Jurkat, Clone E6-1 (cell line): ENCODE results near the gene FFAR2. TPM values are rescaled to one million over a fixed set of nuclear protein-coding genes. Genes with fewer than 3 reads are reported as not detected.
"Not testable (repeated sequence)": the region's sequence is repeated elsewhere in the genome, so short reads cannot be mapped to it uniquely, and the experiment has no call there.

Experiments
- DNase-seq: peaks from one replicate; pipeline ENCODE4 v3.0.0-alpha.2; 2011; ENCODE audit warnings: low read depth, low spot score
- H3K4me3 ChIP-seq: 2 replicates; pipeline ENCODE4 v1.5.1; 2011; ENCODE audit warnings: mild to moderate bottlenecking, low read length, control low read depth, moderate library complexity
- polyA plus RNA-seq: library from polyadenylated mRNA; unstranded; fragments of >200 nt; gene quantifications from one replicate; pipeline ENCODE4 v1.2.1, GENCODE V29; 2012; ENCODE audit warnings: missing spikeins; ENCODE audit not compliant: insufficient read length, insufficient read depth

Gene FFAR2
- not detected for polyA plus RNA-seq

DNA sequence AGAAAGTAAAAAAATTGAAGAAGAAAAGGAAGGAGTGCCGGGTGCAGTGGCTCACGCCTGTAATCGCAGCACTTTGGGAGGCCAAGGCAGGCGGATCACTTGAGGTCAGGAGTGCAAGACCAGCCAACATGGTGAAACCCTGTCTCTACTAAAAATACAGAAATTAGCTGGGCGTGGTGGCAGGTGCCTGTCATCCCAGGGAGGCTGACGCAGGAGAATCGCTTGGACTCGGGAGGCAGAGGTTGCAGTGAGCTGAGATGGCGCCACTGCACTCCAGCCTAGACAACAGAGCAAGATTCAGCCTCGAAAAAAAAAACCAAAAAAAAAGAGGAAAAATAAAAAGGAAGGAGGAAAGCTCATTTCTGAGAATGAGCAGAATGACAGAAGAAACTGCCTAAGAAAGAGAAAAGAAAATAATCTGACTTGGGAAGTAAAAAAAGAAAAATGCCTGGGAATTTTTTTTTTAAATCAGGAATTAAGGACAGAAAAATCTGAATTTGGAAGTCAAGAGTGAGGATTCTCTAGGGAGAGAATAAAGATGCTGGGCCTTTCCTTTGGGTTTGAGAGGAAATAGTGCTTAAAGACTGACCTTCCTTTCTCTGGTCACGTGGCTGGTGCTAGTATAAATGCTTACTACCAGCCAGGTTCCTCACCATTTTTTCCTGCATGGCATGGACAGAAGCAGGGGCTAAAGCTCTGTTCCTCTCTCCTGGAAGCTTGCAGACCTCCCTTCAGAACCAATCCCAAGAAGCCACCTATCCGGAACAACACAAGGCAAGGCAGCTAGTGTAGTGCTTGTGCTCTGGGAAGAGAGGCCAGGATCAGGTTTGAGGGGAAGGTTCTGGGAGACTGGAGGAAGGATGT, at the start of gene FFAR2:
Gene FFAR2 (plus strand): TSS at position 652 of the 864 bp plus-strand sequence. CDS start 1,458 bp downstream, outside the sequence.
- no peak within 1 kb of the TSS for H3K4me3 ChIP-seq
- no peak for DNase-seq

DNA sequence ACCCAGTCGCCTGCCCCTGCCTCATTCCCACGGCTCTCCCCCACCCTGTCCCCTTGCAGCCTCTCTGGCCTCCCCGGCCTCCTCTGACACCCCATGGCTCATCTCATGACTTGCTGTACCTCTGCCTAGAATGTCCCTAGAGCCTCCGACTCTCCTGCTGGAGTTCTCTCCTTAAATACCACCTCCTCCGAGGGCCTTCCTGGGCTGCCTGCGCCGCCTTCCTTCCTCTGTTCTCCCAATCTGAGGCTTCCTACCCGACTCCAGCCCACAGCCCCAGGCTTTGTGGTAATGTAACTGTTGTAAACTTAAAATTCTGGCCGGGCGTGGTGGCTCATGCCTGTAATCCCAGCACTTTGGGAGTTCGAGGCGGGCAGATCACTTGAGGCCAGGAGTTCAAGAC, 49.5 kb upstream of the FFAR2 start:
- no peak for DNase-seq
- no peak overlapping the region for H3K4me3 ChIP-seq

- no peak overlapping the region for H3K4me3 ChIP-seq
- no peak for DNase-seq
These were observed 48.8 kb upstream of the FFAR2 start for GRCh38 chr19:35399231-35399630.

DNA sequence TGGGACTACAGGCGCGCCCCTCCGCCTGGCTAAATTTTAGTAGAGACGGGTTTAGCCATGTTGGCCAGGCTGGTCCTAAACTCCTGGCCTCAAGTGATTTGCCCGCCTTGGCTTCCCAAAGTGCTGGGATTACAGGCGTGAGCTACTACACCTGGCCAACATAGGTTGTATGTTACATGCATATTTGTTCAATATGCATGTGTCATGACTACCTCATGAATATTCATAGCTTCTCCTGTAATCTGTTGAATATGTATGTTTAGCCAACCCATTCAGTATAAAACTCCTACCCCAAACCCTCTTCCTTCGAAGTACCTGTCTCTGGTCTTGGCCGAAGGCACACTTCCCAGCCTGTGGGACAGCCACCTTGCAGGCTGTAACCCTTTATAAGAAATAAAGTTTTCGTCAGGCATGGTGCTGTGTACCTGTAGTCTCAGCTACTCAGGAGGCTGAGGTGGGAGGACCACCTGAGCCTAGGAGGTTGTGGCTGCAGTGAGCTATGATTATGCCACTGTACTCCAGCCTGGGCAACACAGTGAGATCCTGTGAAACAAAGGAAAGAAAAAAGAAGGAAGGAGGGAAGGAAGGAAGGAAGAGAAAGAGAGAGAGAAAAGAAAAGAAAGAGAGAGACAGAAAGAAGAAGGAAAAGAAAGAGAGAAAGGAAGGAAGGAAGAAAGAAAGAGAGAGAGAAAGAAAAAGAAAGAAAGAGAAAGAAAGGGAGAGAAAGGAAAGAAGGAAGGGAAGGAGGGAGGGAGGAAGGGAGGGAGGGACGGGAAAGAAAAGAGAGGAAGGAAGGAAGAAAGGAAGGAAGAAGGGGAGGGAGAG, 47.9 kb upstream of the FFAR2 start:
- H3K4me3 ChIP-seq, result no peak overlapping the region
- no peak for DNase-seq

DNA sequence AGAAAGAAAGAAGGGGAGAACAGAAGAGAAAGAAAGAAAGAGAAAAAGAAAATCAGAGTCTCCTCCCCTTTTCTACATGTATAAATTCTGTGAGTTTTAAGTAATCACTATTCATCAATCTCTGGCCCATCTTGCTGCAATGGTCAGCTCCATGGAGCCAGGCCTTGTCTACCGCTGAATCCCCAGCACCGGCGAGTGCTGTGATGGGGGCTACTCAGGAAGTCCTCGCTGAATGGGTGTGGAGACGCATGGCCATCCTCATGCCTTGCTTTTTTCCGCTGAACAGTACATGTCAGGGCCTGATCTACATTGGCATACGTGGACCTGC, 47.3 kb upstream of the FFAR2 start:
- no peak overlapping the region for H3K4me3 ChIP-seq
- no peak for DNase-seq

GRCh38 chr19:35401416-35401815, 46.6 kb upstream of the FFAR2 start:
- H3K4me3 ChIP-seq, DNase-seq: not testable (repeated sequence)

- peak; percentile 62 for DNase-seq
- H3K4me3 ChIP-seq, result no peak overlapping the region
These were observed 44.8 kb upstream of the FFAR2 start for GRCh38 chr19:35403116-35403760.

- DNase-seq, result no peak
- H3K4me3 ChIP-seq, result no peak overlapping the region
These were observed 43.0 kb upstream of the FFAR2 start for GRCh38 chr19:35404879-35405622.

DNA sequence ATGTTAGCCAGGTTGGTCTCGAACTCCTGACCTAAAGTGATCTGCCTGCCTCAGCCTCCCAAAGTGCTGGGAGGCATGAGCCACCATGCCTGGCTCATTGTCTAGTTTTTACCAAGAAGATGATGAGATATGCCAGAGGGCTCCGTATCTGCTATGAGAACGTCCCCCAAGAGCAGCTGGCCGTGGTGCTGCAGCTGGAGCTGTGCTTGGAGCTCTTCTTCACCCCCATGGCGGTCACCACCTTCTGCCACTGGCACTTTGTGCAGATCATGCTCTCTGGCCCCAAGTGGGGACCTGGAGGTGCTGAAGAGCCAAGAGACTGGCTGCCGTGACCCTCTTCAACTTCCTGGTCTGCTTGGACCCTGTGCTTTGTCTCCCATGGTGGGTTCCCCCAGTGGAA, 40.4 kb upstream of the FFAR2 start:
- H3K4me3 ChIP-seq, result no peak overlapping the region
- DNase-seq, result no peak

GRCh38 chr19:35408284-35409171, 39.5 kb upstream of the FFAR2 start:
- no peak overlapping the region for H3K4me3 ChIP-seq

DNA sequence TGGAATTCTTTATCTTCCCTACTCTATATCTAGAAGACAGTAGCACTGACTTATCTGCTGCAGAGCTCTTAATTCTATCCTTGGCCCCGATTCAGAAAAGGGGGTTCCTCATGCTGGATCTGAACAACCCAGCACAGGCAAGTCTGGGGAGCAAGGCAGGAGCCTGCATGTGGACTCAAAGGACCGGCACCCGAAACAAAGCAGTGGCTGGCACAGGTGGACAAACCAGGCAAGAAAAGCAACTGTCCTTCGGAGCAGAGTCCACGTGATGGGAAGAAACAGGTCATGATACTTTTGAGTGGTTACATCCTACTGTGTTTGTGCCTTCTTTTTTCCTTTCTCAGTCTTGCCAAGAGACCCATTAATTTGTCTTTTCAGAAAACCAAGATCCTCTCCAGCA, 38.9 kb upstream of the FFAR2 start:
- no peak overlapping the region for H3K4me3 ChIP-seq
- no peak for DNase-seq

More at GRCh38 chr19:35408284-35409171, 39.5 kb upstream of the FFAR2 start:
- no peak for DNase-seq

GRCh38 chr19:35410487-35410886, 37.6 kb upstream of the FFAR2 start:
- H3K4me3 ChIP-seq, result no peak overlapping the region

GRCh38 chr19:35414442-35414841, 33.6 kb upstream of the FFAR2 start:
- no peak for DNase-seq
- no peak overlapping the region for H3K4me3 ChIP-seq

More at GRCh38 chr19:35410487-35410886, 37.6 kb upstream of the FFAR2 start:
- no peak for DNase-seq

GRCh38 chr19:35416331-35416730, 31.7 kb upstream of the FFAR2 start:
- no peak overlapping the region for H3K4me3 ChIP-seq
- DNase-seq, result no peak

DNA sequence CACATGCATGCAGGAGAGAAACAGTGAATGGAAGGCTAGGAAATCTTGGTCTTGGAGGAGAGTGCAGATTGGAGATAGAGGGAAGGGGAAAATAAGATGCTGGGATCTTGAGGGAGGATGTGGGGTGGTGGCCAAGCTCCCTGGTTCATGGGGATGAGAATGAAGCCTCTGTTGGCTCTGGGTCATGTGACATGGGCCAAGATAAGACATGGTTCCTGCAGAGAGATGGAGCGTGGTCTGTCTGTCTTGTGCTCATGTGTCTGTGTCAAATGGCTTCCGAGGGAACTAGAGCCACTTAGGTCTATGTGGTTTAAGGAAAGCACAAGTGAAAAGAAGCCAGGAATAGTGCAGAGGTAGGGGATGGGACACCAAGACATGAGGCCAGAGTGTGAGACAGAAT, 30.8 kb upstream of the FFAR2 start:
- H3K4me3 ChIP-seq, result no peak overlapping the region
- no peak for DNase-seq

DNA sequence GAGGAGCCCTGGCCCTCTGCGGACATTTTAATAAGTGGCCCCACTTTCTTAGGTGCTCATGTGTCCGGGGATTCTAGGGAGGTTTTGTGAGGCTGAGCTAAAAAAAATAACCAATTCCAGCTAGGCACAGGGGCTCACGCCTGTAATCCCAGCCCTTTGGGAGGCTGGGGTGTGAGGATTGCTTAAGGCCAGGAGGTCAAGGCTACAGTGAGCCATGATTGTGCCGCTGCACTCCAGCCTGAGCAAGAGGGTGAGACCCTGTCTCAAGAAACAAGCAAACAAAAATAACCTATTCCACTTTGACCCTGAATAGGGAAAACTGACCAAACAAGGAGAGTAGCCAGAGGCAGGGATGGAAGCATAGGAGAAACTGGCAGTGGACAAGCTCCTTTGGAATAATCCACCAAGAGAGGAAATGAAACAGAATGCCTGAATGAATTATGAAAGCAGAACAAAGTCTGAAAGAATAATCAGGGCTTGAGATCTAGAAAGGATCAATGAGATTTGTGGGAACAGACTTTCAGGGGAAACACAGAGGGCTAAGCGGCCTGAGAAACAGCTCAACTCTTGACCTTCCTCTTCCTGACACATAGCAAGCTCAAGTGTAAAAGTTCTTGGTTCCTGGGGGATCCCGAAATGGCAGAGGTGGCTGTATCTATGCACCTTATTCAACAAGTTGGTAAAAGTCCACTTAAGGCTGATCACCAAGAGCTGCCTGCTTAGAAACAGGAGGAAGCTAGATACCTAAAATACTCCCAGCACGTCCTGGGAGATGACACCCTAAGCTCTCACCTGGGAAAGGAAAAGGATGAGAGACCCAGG, 30.1 kb upstream of the FFAR2 start:
- no peak for DNase-seq
- no peak overlapping the region for H3K4me3 ChIP-seq

DNA sequence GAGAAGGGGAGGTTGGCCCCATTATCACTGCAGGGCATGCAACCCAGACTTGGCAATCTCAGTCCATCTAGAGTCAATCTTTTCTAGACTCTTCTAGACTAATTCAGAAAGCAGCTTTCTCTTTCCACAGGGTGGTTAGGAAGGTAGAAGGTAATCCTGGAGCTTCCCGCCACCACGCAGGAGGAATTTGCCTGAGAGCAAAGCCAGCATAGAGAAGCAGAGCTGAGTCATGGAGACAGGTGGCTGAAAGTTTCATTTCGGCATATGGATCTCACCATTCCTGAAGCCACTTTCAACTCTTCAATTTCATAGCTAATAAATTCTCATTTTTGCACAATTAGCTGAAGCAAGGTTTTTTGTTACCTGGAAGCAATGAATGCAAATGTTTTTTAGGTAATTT, 29.0 kb upstream of the FFAR2 start:
- no peak overlapping the region for H3K4me3 ChIP-seq
- DNase-seq, result no peak
